HG03571 (cell line): ENCODE measurements around the gene TNFAIP8L2.
"Not testable (repeated sequence)": the region's sequence is repeated elsewhere in the genome, so short reads cannot be mapped to it uniquely, and the experiment has no call there.

Source experiments
- ATAC-seq: cut with Tn5 transposase; IDR thresholded peaks from one replicate; pipeline ENCODE4 v1.9.1; 2021; ENCODE audit not compliant: unreplicated experiment

TNFAIP8L2 gene

GRCh38 chr1:151188667-151189066, 32.2 kb downstream of the TNFAIP8L2 start:
- not testable (repeated sequence) for ATAC-seq

DNA sequence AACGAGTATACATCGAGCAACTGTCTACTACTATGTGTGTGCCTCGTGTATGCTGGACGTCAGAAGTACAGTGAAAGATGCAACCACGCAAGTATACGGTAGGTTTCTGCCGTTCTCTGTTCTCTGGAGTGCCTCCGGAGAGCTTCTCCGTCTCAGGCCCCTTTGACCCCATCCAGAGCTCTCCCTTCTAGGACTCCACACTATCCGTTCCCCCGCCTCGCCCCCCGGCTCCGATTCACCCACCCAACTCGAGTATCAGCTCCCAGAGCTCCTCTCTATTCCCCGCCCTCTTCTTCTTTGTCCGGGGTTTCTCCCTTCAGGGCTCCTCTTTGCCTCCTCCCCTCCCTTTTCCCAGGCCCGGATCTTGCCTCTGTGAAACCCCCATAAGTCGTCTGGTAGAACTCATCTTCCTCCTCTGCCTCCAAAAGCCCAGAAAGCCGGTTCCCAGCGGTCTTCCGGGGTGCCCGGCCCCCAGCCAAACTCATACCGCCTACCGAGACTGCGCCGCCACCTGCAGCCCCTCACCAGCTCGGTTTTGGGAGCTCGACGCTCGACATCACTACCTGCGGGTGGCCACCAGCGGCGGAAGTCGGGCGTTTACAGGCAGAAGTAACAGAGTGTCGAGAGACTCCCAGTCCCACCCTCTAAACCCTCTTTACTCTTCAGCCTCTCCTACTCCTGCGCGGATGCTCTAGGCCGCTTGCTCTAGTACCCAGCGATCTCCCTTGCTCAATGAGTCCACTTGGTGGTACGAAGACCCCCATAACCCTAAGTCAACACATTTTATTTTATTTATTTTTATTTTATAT, 33.4 kb downstream of the TNFAIP8L2 start, which contains the start of gene VPS72:
TSS of gene VPS72 (minus strand) at position 561 of the 809 bp plus-strand sequence. CDS start at position 485, 76 bp downstream.
- ATAC-seq, result peak; percentile 79

GRCh38 chr1:151192047-151192446, 35.6 kb downstream of the TNFAIP8L2 start:
- no peak for ATAC-seq

DNA sequence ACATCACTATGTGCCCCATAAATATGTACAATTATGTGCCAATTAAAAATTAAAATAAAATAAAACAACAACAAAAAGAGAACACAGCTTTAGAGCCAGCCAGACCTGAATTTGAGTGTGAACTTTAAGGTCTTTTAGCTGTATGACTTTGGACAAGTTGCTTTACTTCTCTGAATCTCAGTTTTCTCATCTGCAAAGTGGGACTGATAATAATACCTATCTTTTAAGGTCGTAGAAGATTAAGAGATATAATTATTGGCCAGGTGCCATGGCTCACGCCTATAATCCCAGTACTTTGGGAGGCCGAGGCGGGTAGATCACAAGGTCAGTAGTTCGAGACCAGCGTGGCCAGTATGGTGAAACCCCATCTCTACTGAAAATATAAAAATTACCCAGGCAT, 36.9 kb downstream of the TNFAIP8L2 start:
- ATAC-seq, result no peak

DNA sequence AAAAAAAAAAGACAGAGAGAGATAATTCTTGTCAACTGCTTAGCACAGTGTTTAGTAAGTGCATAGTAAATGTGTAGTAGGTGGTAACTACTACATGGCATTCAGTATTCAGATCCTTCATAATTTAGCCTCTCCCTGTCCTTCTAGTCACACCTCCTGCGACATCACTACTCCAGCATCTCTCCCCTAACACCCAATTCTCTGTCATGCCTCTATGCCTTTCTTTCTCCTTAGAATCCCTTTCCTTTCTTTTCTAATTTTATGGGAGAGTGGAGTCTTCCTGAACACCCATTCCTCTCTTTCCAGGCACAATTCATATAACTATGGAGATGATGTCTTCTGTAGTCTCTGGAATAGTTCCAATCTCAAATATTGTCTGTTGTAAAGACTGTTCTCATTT, 37.4 kb downstream of the TNFAIP8L2 start:
- ATAC-seq, result no peak

- ATAC-seq, result not testable (repeated sequence)
Observed at GRCh38 chr1:151194894-151195594, 38.6 kb downstream of the TNFAIP8L2 start.

- ATAC-seq, result no peak
Observed at GRCh38 chr1:151196292-151196800, 39.9 kb downstream of the TNFAIP8L2 start.

- ATAC-seq, result no peak
Observed at GRCh38 chr1:151197863-151198253, 41.4 kb downstream of the TNFAIP8L2 start.

- ATAC-seq, result peak; percentile 75
Observed at GRCh38 chr1:151198254-151199127, 42.0 kb downstream of the TNFAIP8L2 start, which contains the start of gene PIP5K1A. Gene PIP5K1A (plus strand): TSS chr1:151198552. CDS start chr1:151198997, 445 bp downstream.

- no peak for ATAC-seq
Observed at GRCh38 chr1:151199873-151200581, 43.6 kb downstream of the TNFAIP8L2 start.

DNA sequence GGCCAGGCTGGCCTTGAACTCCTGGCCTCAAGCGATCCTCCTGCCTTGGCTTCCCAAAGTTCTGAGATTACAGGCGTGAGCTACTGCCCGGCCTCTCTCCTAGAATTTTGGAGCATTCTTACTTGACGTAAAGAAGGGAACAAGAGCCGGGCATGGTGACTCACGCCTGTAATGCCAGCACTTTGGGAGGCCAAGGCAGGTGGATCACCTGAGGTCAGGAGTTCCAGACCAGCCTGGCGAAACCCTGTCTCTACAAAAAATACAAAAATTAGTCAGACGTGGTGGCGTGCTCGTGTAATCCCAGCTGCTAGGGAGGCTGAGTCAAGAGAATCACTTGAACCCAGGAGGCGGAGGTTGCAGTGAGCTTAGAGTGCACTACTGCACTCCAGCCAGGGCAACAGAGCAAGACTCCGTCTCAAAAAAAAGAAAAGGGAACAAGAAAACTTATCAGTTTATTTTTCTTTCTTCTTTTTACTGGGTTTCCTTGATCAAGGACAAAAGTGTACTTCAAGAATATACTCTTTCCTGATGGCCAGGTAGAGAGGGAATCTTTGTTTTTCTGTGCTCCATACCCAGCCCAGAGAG, 49.0 kb downstream of the TNFAIP8L2 start:
- not testable (repeated sequence) for ATAC-seq
